ENCODE results near the gene CYP26B1.

The CYP26B1 gene

GRCh38 chr2:72140621-72140960 is 7.1 kb downstream of the CYP26B1 start:
- DNase-seq: no peak

GRCh38 chr2:72139874-72140620 is 7.6 kb downstream of the CYP26B1 start:
- DNase-seq: no peak

- DNase-seq: no peak
These were observed 8.2 kb downstream of the CYP26B1 start for GRCh38 chr2:72139471-72139873.

- DNase-seq: no peak
These were observed 8.7 kb downstream of the CYP26B1 start for GRCh38 chr2:72138921-72139381.

GRCh38 chr2:72138011-72138881 is 9.4 kb downstream of the CYP26B1 start:
- no peak for DNase-seq

GRCh38 chr2:72137498-72138010 is 10.1 kb downstream of the CYP26B1 start:
- DNase-seq: peak in 3 of 4 experiments; percentile 11 to 54 (median 53)

- no peak for DNase-seq
These were observed 10.6 kb downstream of the CYP26B1 start for GRCh38 chr2:72136933-72137497.

- DNase-seq: no peak
These were observed 11.3 kb downstream of the CYP26B1 start for GRCh38 chr2:72136331-72136730.

GRCh38 chr2:72135921-72136320 is 11.7 kb downstream of the CYP26B1 start:
- DNase-seq: no peak

GRCh38 chr2:72134997-72135800 is 12.5 kb downstream of the CYP26B1 start:
- no peak for DNase-seq

GRCh38 chr2:72134408-72134996 is 13.2 kb downstream of the CYP26B1 start:
- DNase-seq: no peak

- no peak for DNase-seq
These were observed 13.8 kb downstream of the CYP26B1 start for GRCh38 chr2:72133721-72134407.

GRCh38 chr2:72132981-72133720 is 14.5 kb downstream of the CYP26B1 start:
- no peak for DNase-seq

GRCh38 chr2:72131916-72132841 is 15.5 kb downstream of the CYP26B1 start:
- no peak for DNase-seq

GRCh38 chr2:72131371-72131891 is 16.2 kb downstream of the CYP26B1 start:
- DNase-seq: no peak

- DNase-seq: no peak
These were observed 16.9 kb downstream of the CYP26B1 start for GRCh38 chr2:72130659-72131360.

GRCh38 chr2:72129681-72130340 is 17.9 kb downstream of the CYP26B1 start:
- no peak for DNase-seq

GRCh38 chr2:72128843-72129227 is 18.8 kb downstream of the CYP26B1 start:
- DNase-seq: no peak
